ENCODE results near the gene IL1RL1.

Gene IL1RL1

DNA sequence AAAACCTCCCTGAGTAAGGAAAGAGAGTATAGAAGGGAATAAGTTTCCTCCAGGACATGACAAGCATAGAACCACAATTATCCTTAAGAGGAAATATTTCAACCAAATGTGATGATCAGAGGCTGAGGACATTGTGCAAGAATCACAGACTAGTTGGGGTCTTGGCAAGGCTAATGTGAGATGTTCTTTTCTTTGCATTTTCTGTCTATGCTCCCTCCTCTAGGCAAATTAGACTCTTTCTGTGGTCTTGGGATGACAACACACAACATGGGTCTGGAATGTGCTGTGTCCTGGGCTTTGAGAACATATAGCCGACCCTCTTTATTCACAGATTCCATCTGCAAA, 32.0 kb upstream of the IL1RL1 start:
- TF ChIP-seq, protein P1, sequence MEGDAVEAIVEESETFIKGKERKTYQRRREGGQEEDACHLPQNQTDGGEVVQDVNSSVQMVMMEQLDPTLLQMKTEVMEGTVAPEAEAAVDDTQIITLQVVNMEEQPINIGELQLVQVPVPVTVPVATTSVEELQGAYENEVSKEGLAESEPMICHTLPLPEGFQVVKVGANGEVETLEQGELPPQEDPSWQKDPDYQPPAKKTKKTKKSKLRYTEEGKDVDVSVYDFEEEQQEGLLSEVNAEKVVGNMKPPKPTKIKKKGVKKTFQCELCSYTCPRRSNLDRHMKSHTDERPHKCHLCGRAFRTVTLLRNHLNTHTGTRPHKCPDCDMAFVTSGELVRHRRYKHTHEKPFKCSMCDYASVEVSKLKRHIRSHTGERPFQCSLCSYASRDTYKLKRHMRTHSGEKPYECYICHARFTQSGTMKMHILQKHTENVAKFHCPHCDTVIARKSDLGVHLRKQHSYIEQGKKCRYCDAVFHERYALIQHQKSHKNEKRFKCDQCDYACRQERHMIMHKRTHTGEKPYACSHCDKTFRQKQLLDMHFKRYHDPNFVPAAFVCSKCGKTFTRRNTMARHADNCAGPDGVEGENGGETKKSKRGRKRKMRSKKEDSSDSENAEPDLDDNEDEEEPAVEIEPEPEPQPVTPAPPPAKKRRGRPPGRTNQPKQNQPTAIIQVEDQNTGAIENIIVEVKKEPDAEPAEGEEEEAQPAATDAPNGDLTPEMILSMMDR (IDR thresholded peaks at IDR 0.05; ENCODE audit: low read depth, low read length), result no peak
- no peak overlapping the region for H3K4me3 ChIP-seq (ENCODE audit: low read depth, low read length)
- DNase-seq (ENCODE audit: low read depth, low spot score), result no peak
- in situ Hi-C loops (cut with HindIII; ENCODE audit: low sequenced_read_pairs), result no loop called here

DNA sequence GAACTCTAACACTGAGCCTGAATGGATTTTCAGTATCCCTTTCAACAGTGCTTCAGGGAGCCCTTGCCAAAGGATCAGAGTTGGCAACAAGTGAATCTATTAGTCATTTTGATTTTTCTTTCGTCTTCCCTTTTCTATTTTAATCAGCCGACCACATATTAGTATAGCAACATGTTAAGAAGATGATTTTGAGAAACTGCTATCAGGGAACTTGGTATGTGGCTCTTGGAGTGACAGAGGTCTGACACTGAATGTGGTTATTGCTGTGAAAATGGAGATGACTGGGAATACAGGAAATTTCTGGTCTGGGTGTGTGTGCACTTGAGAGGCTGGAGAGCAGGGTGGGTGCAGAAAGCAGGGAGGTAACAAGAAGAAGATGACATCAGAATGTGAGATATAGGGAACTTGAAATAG, 28.7 kb upstream of the IL1RL1 start:
- no peak for DNase-seq (ENCODE audit: low read depth, low spot score)
- TF ChIP-seq, protein P1 (IDR thresholded peaks at IDR 0.05; ENCODE audit: low read depth, low read length), result no peak
- no peak overlapping the region for H3K4me3 ChIP-seq (ENCODE audit: low read depth, low read length)
- in situ Hi-C loops (cut with HindIII; ENCODE audit: low sequenced_read_pairs), result no loop called here

DNA sequence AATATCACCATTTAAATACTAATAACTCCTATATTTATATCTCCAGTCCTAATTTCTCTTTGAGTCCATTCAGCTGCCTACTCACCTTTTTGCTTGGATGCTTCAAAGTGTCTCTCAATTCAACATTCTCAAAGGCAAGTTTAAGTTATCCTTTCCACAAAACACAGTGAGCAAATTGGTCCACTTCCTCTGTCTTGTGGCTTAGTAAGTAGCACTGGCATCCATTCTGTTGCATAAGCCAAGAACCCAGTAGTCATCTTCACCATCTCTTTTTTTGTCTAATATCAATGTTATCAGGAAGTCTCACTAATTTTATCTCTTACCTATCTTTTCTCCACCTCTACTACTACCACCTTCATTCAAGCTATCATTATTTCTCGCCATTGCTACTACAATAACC, 27.4 kb upstream of the IL1RL1 start:
- TF ChIP-seq, protein P1 (IDR thresholded peaks at IDR 0.05; ENCODE audit: low read depth, low read length), result no peak
- in situ Hi-C loops (cut with HindIII; ENCODE audit: low sequenced_read_pairs), result no loop called here

DNA sequence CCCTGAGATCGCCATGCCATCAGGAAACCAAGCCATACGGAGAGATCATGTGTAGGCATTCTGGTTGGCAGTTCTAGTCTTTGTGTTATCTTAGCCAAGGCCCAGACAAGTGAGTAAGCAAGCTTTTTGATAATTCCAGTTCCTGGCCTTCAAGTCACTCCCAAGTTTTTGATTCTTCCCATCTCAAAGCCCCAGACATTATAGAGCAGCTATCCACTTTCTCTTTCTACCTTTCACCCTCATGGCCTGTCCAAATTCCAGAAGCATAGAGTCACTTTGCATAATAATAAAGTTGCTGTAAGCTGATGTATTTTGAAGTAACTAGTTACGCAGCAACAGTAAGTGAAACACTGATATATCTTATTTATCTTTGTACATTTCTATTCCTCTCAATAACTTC, 26.8 kb upstream of the IL1RL1 start:
- in situ Hi-C loops (cut with HindIII; ENCODE audit: low sequenced_read_pairs), result no loop called here
- TF ChIP-seq, protein P1 (IDR thresholded peaks at IDR 0.05; ENCODE audit: low read depth, low read length), result no peak

More for the DNA sequence above, 27.4 kb upstream of the IL1RL1 start:
- DNase-seq (ENCODE audit: low read depth, low spot score), result no peak
- no peak overlapping the region for H3K4me3 ChIP-seq (ENCODE audit: low read depth, low read length)

DNA sequence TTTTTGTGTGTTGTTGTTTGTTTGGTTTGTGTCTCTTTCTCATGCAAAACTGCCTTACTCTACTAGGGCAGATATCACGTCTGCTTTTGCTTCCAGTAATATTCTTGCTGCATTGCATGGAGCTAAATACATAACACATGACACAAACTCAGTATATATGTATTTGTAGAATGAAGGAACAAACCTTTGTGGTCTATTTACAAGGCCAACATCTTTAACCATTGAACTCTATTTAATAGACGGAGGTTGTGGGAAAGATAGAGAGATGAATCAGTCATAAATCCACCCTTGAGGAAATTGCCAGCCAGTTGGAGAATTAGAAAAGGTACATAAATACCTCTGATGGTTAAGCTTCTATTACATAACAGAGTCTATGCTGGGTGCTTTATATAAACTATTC, 26.0 kb upstream of the IL1RL1 start:
- in situ Hi-C loops (cut with HindIII; ENCODE audit: low sequenced_read_pairs), result no loop called here
- TF ChIP-seq, protein P1 (IDR thresholded peaks at IDR 0.05; ENCODE audit: low read depth, low read length), result no peak
- DNase-seq (ENCODE audit: low read depth, low spot score), result no peak
- H3K4me3 ChIP-seq (ENCODE audit: low read depth, low read length), result no peak overlapping the region

More for the DNA sequence above, 26.8 kb upstream of the IL1RL1 start:
- no peak for DNase-seq (ENCODE audit: low read depth, low spot score)
- H3K4me3 ChIP-seq (ENCODE audit: low read depth, low read length), result no peak overlapping the region

DNA sequence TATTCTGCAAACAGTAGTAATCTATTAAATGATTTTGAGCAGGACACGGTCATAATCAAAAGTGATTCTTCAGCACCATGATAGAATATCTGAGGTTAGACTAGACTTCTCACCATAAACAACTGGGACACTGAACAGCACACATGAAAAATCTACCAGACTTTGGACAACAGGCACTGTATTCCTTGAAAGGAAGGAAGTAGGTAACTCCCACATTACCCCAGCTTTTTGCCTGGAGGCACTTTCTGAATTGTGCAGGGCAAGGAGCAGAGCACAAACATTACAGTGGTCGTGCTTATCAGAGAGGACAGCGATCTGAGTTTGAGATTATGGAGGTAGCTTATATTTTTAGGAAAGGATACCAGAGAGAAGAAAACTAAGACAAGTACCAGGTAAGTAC, 25.3 kb upstream of the IL1RL1 start:
- TF ChIP-seq, protein P1 (IDR thresholded peaks at IDR 0.05; ENCODE audit: low read depth, low read length), result no peak
- in situ Hi-C loops (cut with HindIII; ENCODE audit: low sequenced_read_pairs), result no loop called here
- no peak overlapping the region for H3K4me3 ChIP-seq (ENCODE audit: low read depth, low read length)
- DNase-seq (ENCODE audit: low read depth, low spot score), result no peak

DNA sequence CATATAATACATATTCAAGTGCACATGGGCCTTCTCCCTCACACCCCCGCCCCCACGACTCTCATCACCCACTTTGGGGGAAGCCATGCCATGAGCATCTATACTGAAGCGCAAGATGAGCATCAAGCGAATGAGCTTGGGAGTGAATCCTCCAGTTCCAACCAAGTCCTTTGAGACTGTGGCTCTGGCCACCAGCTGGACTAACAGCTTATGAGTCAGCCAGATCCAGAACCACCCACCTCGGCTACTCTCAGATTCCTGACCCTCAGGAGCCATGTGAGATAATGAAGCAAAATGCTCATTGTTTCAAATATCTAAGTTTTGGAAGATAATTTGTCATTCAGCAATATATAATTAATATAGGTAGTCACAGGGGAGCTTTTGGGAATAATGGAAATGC, 22.2 kb upstream of the IL1RL1 start:
- no peak for DNase-seq (ENCODE audit: low read depth, low spot score)
- in situ Hi-C loops (cut with HindIII; ENCODE audit: low sequenced_read_pairs), result no loop called here
- TF ChIP-seq, protein P1 (IDR thresholded peaks at IDR 0.05; ENCODE audit: low read depth, low read length), result no peak
- no peak overlapping the region for H3K4me3 ChIP-seq (ENCODE audit: low read depth, low read length)
